GM19463 (cell line): Measurements from ENCODE around the gene AKAP8L.
A peak's percentile ranks its signal among the peaks of the same experiment; 100 is the strongest.
"Not testable (repeated sequence)": the region's sequence is repeated elsewhere in the genome, so short reads cannot be mapped to it uniquely, and the experiment has no call there.

Experiments
- ATAC-seq: cut with Tn5 transposase; IDR thresholded peaks from one replicate; pipeline ENCODE4 v1.9.1; 2021; ENCODE audit warnings: mild to moderate bottlenecking, moderate library complexity; ENCODE audit not compliant: unreplicated experiment

Gene AKAP8L

DNA sequence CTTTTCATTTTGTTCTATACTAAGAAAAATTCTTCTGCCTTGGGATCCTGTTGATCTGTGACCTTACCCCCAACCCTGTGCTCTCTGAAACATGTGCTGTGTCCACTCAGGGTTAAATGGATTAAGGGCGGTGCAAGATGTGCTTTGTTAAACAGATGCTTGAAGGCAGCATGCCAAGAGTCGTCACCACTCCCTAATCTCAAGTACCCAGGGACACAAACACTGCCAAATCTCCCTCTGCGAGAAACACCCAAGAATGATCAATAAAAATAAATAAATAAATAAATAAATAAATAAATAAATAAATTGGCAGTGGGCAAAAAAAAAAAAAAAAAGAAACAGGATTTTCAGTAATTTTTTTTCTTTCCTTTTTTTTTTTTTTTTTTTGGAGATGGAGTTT is 55.0 kb downstream of the AKAP8L start:
- not testable (repeated sequence) for ATAC-seq

DNA sequence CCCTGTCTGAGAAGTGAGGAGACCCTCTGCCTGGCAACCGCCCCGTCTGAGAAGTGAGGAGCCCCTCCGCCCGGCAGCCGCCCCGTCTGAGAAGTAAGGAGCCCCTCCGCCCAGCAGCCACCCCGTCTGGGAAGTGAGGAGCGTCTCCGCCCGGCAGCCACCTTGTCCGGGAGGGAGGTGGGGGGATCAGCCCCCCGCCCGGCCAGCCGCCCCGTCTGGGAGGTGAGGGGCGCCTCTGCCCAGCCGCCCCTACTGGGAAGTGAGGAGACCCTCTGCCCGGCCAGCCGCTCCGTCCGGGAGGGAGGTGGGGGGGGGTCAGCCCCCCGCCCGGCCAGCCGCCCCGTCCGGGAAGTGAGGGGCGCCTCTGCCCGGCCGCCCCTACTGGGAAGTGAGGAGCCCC is 55.7 kb downstream of the AKAP8L start:
- ATAC-seq: not testable (repeated sequence)

- not testable (repeated sequence) for ATAC-seq
These were observed 58.8 kb downstream of the AKAP8L start for GRCh38 chr19:15360015-15360414.

DNA sequence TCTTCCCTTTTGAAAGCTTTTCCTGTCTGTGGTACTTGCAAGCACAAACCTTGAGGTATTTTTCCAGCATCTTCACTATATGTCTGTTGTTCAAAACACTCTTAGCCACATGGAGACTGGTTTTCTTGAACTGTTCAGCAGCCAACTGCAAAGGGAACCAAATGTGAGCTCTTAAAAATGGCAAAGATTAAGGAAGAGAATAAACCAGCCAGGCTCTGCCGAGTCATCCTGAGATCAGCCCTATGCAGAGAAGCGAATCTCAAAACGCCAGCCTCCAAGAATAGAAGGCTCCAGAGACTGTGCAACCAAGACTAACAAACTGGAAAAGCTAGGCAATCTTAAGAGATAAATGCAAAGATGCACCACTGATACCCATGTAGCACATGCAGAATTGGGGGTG is 59.9 kb downstream of the AKAP8L start:
- no peak for ATAC-seq

GRCh38 chr19:15357906-15358305 is 60.9 kb downstream of the AKAP8L start:
- ATAC-seq: no peak

- no peak for ATAC-seq
These were observed 64.1 kb downstream of the AKAP8L start for GRCh38 chr19:15354566-15355296.

DNA sequence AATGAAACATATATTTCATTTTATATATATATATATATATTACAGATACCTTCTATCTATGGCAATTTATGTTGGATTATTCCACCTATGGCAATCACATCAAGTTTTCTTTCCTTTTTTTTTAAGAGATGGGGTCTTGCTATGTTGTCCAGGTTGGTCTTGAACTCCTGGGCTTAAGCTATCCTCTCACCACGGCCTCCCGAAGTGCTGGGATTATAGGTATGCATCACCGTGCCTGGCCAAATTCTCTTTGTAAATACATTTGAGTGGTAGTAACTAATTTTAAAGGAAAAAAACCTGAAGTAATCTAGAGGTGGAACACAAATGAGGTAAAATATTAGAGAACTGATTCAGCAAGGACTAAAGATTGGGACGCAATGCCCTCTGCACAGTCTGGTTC is 64.9 kb downstream of the AKAP8L start:
- no peak for ATAC-seq

DNA sequence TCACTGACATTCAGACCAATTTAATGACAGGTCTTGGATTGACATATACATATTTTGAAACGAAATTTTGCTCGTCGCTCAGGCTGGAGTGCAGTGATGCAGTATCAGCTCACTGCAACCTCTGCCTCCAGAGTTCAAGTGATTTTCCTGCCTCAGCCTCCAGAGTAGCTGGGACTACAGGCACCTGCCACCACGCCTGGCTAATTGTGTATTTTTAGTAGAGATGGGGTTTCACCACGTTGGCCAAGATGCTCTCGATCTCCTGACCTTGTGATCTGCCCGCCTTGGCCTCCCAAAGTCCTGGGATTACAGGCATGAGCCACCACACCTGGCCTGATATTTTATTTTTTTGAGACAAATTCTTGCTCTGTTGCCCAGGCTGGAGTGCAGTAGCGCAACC is 66.3 kb downstream of the AKAP8L start:
- ATAC-seq: not testable (repeated sequence)

DNA sequence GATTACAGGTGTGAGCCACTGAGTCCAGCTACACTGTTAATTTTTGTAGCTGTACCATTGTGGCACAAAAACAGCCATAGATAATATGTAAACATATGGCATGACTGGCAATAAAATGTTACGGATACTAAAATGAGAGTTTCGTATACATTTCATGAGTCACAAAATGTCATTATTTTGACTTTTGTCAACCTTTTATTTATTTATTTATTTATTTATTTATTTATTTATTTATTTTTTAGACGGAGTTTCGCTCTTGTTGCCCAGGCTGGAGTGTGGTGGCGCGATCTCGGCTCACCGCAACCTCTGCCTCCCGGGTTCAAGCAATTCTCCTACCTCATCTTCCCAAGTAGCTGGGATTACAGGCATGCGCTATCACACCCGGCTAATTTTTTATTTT is 77.5 kb downstream of the AKAP8L start:
- not testable (repeated sequence) for ATAC-seq

DNA sequence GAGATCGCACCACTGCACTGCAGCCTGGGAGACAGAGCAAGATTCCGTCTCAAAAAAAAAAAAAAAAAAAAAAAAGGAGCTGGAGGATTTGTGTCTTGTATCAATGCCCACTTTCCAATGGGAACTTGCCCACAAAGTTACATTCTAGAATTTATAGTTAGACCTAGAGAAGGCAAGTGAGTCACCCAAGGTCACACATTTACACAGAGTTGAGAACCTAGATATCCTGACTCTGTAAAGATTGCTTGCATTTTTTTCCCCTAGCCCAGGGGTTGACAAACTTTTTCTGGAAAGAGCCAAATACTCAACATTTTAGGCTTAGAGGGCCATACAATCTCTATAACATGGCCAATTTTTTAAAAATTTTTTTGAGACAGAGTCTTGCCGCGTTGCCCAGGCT is 78.7 kb downstream of the AKAP8L start:
- ATAC-seq: no peak

- ATAC-seq: no peak
These were observed 81.6 kb downstream of the AKAP8L start for GRCh38 chr19:15337202-15337601.

DNA sequence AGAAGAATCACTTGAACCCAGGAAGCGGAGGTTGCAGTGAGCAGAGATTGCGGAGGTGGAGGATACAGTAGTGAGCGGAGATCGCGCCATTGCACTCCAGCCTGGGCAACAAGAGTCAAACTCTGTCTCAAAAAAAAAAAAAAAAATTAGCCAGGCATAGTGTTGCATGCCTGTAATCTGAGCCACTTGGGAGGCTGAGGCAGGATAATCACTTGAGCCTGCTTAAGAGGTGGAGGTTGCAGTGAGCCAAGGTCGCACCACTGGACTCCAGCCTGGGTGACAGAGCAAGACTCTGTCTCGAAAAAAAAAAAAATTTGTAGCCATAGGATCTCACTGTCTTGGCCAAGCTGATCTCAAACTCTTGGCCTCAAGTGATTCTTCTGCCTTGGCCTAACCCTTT is 82.8 kb downstream of the AKAP8L start:
- not testable (repeated sequence) for ATAC-seq

DNA sequence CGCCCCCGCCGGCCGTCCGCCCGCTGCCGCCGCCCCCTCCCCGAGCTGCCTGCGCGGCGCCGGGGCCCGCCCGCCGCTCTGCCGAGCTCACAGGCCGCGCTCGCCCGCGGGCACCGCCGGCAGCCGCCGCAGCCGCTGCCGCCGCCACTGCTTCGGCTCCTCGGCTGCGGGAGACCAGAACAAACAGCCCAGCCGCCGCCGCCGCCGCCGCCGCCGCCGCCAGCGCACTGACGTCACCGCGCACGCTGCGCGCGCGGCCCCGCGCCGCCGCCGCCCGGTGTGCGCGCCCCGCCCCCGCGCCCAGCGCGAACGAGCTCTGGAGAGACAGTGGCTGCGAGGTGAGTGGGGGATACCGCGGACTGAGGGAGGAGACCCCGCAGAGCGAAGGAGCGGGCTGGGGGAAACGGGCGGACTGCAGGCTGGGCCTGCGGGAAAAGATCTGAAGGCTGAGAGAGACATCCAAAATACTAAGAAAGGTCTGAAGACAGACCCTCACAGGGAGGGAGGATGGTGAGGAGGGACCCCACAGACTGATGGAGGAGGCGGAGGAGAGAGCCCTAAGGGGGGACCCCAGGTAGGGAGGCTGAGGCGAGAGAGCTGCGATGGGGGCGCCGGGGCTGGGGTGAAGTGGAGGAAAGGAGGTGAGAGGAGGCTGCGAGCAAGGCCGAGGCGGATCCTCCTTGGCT is 86.3 kb downstream of the AKAP8L start, which contains the start of gene BRD4:
BRD4 (minus strand) TSS at position 229 of the 686 bp plus-strand sequence. CDS start 59,440 bp downstream, outside the sequence.
- peak; percentile 41 for ATAC-seq

DNA sequence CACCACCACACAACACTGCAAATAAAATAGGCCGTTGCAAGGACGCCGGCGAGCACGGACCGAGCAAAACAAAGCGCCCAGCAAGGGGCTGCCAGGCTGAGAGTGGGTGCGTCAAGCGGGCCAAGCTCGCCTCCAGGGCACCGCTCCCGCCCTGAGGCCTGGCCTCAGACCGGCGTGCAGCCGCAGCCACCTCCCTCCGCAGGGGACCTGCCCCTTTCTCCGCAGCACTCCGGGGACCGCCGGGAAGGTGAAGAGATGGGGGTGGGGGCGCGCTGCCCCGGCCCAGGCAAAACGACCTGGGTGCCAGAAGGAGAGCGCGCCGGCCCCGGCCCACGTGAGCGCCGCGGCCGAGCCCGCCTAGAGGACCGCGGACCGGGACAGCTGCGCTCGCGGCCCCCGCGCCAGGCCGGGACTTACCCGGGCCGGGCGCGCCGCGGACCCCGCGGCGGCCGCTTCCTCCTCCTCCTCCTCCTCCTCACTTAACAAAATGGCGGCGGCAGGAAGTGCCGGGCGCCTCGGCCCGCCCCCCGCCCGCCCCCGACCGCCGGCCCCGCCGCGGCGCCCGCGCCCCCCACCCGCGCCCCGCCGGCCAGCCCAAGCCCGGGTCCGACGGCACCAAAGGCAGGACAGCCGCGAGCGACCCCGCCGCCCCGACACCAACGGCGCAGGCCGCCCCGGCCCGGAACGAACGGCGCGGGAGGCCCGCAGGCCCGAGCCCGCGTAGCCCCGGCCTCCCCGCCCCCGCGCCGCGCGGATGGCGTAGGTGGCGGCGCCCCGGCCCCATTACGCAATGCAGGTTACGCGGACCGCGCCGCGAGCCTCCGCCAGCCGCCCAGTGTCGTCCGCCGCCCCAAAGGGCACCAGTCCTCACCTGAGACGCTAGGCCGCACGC is 87.1 kb downstream of the AKAP8L start:
- ATAC-seq: peak; percentile 38

DNA sequence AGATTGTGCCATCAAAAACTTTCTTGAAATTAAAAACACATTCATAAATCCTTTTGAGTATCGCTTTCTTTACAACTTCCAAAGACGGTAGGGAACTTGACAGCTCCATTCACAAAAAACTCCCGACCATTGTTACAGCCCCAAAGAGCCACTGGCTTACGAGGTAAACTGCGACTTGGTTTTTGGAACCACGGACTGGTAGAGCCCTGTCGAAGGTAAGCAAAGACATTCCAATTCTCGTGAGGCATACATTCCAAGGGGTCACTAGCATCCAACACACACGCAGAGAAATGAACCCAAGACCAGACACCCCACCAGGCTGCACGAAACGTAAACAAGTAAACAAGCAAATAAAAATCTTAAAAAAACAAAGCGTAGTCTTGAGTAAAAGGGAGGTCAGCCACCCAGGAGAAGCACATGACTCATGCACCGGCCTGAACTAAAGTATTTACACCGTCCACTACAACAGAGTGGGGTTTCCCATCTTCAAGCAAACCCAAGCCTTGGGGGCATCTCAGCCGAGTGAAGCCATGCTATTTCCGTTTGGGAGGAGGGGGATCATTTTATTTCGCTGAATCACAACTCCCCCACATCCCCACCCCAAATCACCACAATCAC is 87.9 kb downstream of the AKAP8L start:
- no peak for ATAC-seq
